ENCODE measurements around the gene SPATA13. TPM values are rescaled to one million over a fixed set of nuclear protein-coding genes. Genes with fewer than 3 reads are reported as not detected.

SPATA13 gene
- total RNA-seq, 1 donor from 2014 or later: 2.7 TPM

DNA sequence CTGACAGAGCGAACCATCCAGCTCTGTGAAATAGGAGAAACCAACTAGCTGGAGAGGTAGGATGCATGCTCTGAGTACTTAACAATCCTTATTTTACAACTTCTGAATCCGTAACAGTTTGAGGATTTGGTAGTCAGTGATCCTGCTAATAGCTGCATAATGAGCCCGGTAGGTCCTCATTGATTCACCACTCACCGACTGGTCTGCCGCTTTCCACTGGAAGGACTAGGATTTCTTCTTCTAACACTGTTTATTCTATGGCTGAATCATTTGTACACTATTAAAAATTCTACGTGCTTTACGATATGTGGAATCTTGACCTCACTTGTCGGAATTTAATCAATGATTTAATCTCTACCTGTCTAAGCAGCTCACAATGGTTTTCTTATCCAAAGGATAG is 33.9 kb downstream of the SPATA13 start:
- no peak overlapping the region for H3K27ac Mint-ChIP-seq (ENCODE audit: unreplicated experiment)
- TF ChIP-seq, protein P1, sequence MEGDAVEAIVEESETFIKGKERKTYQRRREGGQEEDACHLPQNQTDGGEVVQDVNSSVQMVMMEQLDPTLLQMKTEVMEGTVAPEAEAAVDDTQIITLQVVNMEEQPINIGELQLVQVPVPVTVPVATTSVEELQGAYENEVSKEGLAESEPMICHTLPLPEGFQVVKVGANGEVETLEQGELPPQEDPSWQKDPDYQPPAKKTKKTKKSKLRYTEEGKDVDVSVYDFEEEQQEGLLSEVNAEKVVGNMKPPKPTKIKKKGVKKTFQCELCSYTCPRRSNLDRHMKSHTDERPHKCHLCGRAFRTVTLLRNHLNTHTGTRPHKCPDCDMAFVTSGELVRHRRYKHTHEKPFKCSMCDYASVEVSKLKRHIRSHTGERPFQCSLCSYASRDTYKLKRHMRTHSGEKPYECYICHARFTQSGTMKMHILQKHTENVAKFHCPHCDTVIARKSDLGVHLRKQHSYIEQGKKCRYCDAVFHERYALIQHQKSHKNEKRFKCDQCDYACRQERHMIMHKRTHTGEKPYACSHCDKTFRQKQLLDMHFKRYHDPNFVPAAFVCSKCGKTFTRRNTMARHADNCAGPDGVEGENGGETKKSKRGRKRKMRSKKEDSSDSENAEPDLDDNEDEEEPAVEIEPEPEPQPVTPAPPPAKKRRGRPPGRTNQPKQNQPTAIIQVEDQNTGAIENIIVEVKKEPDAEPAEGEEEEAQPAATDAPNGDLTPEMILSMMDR (IDR thresholded peaks at IDR 0.05): no peak
- H3K9me3 Mint-ChIP-seq (ENCODE audit: unreplicated experiment): no peaks in the 10 kb centered on the region
- no peaks in the 10 kb centered on the region for H3K27me3 Mint-ChIP-seq (ENCODE audit: unreplicated experiment)
- DNase-seq (ENCODE audit: extremely low spot score, unreplicated experiment): no peak
- no peak overlapping the region for H3K4me3 Mint-ChIP-seq (ENCODE audit: unreplicated experiment)
- H3K36me3 Mint-ChIP-seq (ENCODE audit: unreplicated experiment): no peaks in the 10 kb centered on the region
- no peaks in the 10 kb centered on the region for H3K4me1 Mint-ChIP-seq (ENCODE audit: unreplicated experiment)

- Mint-ChIP-seq H3K4me1 (ENCODE audit: unreplicated experiment) (no peaks in the 10 kb centered on the region), H3K27me3 (ENCODE audit: unreplicated experiment) (no peaks in the 10 kb centered on the region), H3K4me3 (ENCODE audit: unreplicated experiment) (no peak overlapping the region), H3K9me3 (ENCODE audit: unreplicated experiment) (no peaks in the 10 kb centered on the region), H3K27ac (ENCODE audit: unreplicated experiment) (no peak overlapping the region), H3K36me3 (ENCODE audit: unreplicated experiment) (no peaks in the 10 kb centered on the region)
- TF ChIP-seq, protein P1 (IDR thresholded peaks at IDR 0.05): no peak
- DNase-seq (ENCODE audit: extremely low spot score, unreplicated experiment): no peak
Observed at GRCh38 chr13:24195626-24196025, 35.1 kb downstream of the SPATA13 start.

- no peaks in the 10 kb centered on the region for H3K27me3 Mint-ChIP-seq (ENCODE audit: unreplicated experiment)
- H3K36me3 Mint-ChIP-seq (ENCODE audit: unreplicated experiment): no peaks in the 10 kb centered on the region
- DNase-seq (ENCODE audit: extremely low spot score, unreplicated experiment): no peak
- no peak overlapping the region for H3K27ac Mint-ChIP-seq (ENCODE audit: unreplicated experiment)
- H3K4me1 Mint-ChIP-seq (ENCODE audit: unreplicated experiment): no peaks in the 10 kb centered on the region
- no peaks in the 10 kb centered on the region for H3K9me3 Mint-ChIP-seq (ENCODE audit: unreplicated experiment)
- no peak overlapping the region for H3K4me3 Mint-ChIP-seq (ENCODE audit: unreplicated experiment)
- TF ChIP-seq, protein P1 (IDR thresholded peaks at IDR 0.05): no peak
Observed at GRCh38 chr13:24196593-24197197, 36.2 kb downstream of the SPATA13 start.

- H3K27ac Mint-ChIP-seq (ENCODE audit: unreplicated experiment): no peak overlapping the region
- peaks cover 7% of the 10 kb centered on the region for H3K4me1 Mint-ChIP-seq (ENCODE audit: unreplicated experiment)
- H3K9me3 Mint-ChIP-seq (ENCODE audit: unreplicated experiment): no peaks in the 10 kb centered on the region
- H3K4me3 Mint-ChIP-seq (ENCODE audit: unreplicated experiment): no peak overlapping the region
- no peaks in the 10 kb centered on the region for H3K27me3 Mint-ChIP-seq (ENCODE audit: unreplicated experiment)
- H3K36me3 Mint-ChIP-seq (ENCODE audit: unreplicated experiment): no peaks in the 10 kb centered on the region
- no peak for DNase-seq (ENCODE audit: extremely low spot score, unreplicated experiment)
- TF ChIP-seq, protein P1 (IDR thresholded peaks at IDR 0.05): no peak
Observed at GRCh38 chr13:24199016-24199415, 38.5 kb downstream of the SPATA13 start.

DNA sequence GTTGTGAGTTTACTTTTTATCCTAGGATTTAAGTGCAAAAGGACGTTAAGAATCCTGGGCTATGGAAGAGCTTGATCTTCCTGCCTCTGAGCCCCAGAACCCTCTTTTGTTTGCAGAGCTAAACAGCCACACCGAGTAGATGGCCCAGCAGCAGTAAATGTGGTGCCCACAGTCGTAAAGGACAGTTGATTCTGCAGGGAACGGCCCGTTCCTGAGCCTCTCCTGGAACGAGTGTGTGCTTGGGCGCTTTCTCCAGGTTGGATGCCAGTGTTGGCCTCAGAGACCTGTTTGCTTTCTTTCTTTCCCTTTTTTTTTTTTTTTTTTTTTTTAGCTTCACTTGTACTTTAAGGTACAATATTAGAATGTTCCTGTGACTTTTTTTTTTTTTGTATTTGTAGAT is 41.7 kb downstream of the SPATA13 start:
- Mint-ChIP-seq H3K27me3 (ENCODE audit: unreplicated experiment) (no peaks in the 10 kb centered on the region), H3K4me3 (ENCODE audit: unreplicated experiment) (no peak overlapping the region), H3K36me3 (ENCODE audit: unreplicated experiment) (no peaks in the 10 kb centered on the region), H3K27ac (ENCODE audit: unreplicated experiment) (no peak overlapping the region), H3K4me1 (ENCODE audit: unreplicated experiment) (peaks cover 12% of the 10 kb centered on the region), H3K9me3 (ENCODE audit: unreplicated experiment) (no peaks in the 10 kb centered on the region)
- DNase-seq (ENCODE audit: extremely low spot score, unreplicated experiment): no peak
- TF ChIP-seq, protein P1 (IDR thresholded peaks at IDR 0.05): no peak

All from osteocyte (in vitro differentiated cells).